Nephron progenitor cell (in vitro differentiated cells): ENCODE measurements around the gene NAALADL1.

Source experiments
- DNase-seq: peaks from one replicate; pipeline ENCODE4 v3.0.0; 2021
- H3K27ac Mint-ChIP-seq: 2 replicates; pipeline ENCODE4 v1.8.0; 2021; ENCODE audit warnings: mild to moderate bottlenecking, moderate library complexity, mixed read lengths
- H3K27me3 Mint-ChIP-seq: 2 replicates; pipeline ENCODE4 v1.8.0; 2021; ENCODE audit warnings: mild to moderate bottlenecking, low read depth, mixed read lengths; ENCODE audit not compliant: poor library complexity
- H3K36me3 Mint-ChIP-seq: 2 replicates; pipeline ENCODE4 v1.8.0; 2021; ENCODE audit warnings: low read depth, mixed read lengths
- H3K4me1 Mint-ChIP-seq: 2 replicates; pipeline ENCODE4 v1.8.0; 2021; ENCODE audit warnings: mixed read lengths
- H3K4me3 Mint-ChIP-seq: 2 replicates; pipeline ENCODE4 v1.8.0; 2021; ENCODE audit warnings: mild to moderate bottlenecking, moderate library complexity, mixed read lengths
- H3K9me3 Mint-ChIP-seq: 2 replicates; pipeline ENCODE4 v1.8.0; 2021; ENCODE audit warnings: mild to moderate bottlenecking, moderate library complexity, mixed read lengths
- CTCF ChIP-seq: fragments of 200-600 bp; sonication (generic); IDR thresholded peaks from 2 replicates; pipeline ENCODE4 v1.5.0; 2021; ENCODE audit warnings: antibody characterized with exemption

The NAALADL1 gene

DNA sequence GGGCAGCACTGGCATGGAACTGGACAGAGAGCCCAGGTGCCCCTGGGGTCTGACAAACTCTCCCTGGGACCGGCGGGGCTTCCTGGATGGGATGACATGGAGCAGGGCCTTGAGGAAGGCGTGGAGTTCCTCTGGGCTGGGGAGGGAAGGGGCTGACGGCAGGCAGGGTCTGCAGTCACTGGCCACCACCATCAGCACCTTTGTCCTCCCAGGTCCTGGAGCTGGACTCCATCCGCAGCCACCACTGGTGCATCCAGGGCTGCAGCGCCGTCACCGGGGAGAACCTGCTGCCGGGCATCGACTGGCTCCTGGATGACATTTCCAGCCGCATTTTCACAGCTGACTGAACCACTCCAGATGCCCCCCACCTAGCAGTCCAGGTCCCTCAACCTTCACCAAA lies 36.8 kb downstream of the NAALADL1 start:
- Mint-ChIP-seq H3K27ac (no peak overlapping the region), H3K4me3 (no peak overlapping the region), H3K4me1 (peaks cover 5% of the 10 kb centered on the region), H3K9me3 (no peaks in the 10 kb centered on the region), H3K36me3 (peaks cover 34% of the 10 kb centered on the region), H3K27me3 (peaks cover 1% of the 10 kb centered on the region)
- TF ChIP-seq CTCF: no peak
- no peak for DNase-seq

GRCh38 chr11:65021003-65021402 lies 37.4 kb downstream of the NAALADL1 start:
- no peak for TF ChIP-seq CTCF
- H3K4me1 Mint-ChIP-seq: peaks cover 10% of the 10 kb centered on the region
- no peak overlapping the region for H3K4me3 Mint-ChIP-seq
- H3K9me3 Mint-ChIP-seq: no peaks in the 10 kb centered on the region
- peaks cover 39% of the 10 kb centered on the region for H3K36me3 Mint-ChIP-seq
- no peak for DNase-seq
- peaks cover under 1% of the 10 kb centered on the region for H3K27me3 Mint-ChIP-seq
- H3K27ac Mint-ChIP-seq: no peak overlapping the region

- no peak overlapping the region for H3K4me3 Mint-ChIP-seq
- no peak for DNase-seq
- peaks cover 3% of the 10 kb centered on the region for H3K27me3 Mint-ChIP-seq
- H3K36me3 Mint-ChIP-seq: peaks cover 45% of the 10 kb centered on the region
- H3K4me1 Mint-ChIP-seq: peaks cover 12% of the 10 kb centered on the region
- no peaks in the 10 kb centered on the region for H3K9me3 Mint-ChIP-seq
- no peak overlapping the region for H3K27ac Mint-ChIP-seq
- no peak for TF ChIP-seq CTCF
Measured at GRCh38 chr11:65019824-65020223, 38.5 kb downstream of the NAALADL1 start.

DNA sequence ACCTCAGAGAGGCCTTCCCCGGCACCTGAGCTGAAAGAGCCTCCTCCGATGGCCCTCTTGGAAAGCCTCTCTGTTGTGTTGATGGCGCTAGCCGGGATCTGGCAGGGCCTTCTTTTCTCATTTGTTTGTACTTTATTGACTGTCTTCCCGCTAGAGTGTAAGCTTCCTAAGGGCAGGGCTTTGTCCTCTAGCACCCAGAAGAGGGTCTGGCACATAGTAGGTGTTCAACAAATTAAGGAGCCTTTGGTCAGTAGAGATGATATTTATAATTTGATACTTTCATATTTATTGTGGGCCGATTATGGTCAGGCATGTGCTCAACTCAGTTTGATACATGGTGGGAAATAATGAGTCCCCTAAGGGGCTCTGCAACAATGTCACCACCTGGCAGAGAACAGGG lies 40.4 kb downstream of the NAALADL1 start:
- peaks cover 3% of the 10 kb centered on the region for H3K27me3 Mint-ChIP-seq
- no peak overlapping the region for H3K4me3 Mint-ChIP-seq
- TF ChIP-seq CTCF: no peak
- H3K9me3 Mint-ChIP-seq: no peaks in the 10 kb centered on the region
- no peak overlapping the region for H3K27ac Mint-ChIP-seq
- DNase-seq: no peak
- H3K36me3 Mint-ChIP-seq: peaks cover 45% of the 10 kb centered on the region
- peaks cover 17% of the 10 kb centered on the region for H3K4me1 Mint-ChIP-seq

- Mint-ChIP-seq H3K9me3 (no peaks in the 10 kb centered on the region), H3K27me3 (peaks cover 3% of the 10 kb centered on the region), H3K4me3 (peak overlapping the region; percentile 0), H3K4me1 (peaks cover 19% of the 10 kb centered on the region), H3K36me3 (peaks cover 39% of the 10 kb centered on the region), H3K27ac (no peak overlapping the region)
- no peak for DNase-seq
- TF ChIP-seq CTCF: no peak
Measured at GRCh38 chr11:65016705-65017104, 41.6 kb downstream of the NAALADL1 start.

GRCh38 chr11:65014726-65015227 lies 43.6 kb downstream of the NAALADL1 start:
- Mint-ChIP-seq H3K36me3 (peaks cover 38% of the 10 kb centered on the region), H3K27me3 (peaks cover 6% of the 10 kb centered on the region), H3K4me1 (peaks cover 19% of the 10 kb centered on the region), H3K4me3 (peak overlapping the region; percentile 82), H3K9me3 (no peaks in the 10 kb centered on the region), H3K27ac (no peak overlapping the region)
- DNase-seq: no peak
- no peak for TF ChIP-seq CTCF
